Hematopoietic multipotent progenitor cell treated with erythropoietin and hydrocortisone succinate and interleukin-3 and kit ligand, for 4 days (in vitro differentiated cells): ENCODE data around the gene AMIGO3.
"Not testable (repeated sequence)": the region's sequence is repeated elsewhere in the genome, so short reads cannot be mapped to it uniquely, and the experiment has no call there.

Experiments
- DNase-seq: peaks from one replicate; pipeline ENCODE4 v3.0.0-alpha.2; 2015

The AMIGO3 gene

GRCh38 chr3:49686346-49686745 lies 33.1 kb downstream of the AMIGO3 start:
- DNase-seq, result peak; percentile 65

- not testable (repeated sequence) for DNase-seq
Observed at GRCh38 chr3:49685846-49686245, 33.6 kb downstream of the AMIGO3 start.

- DNase-seq, result not testable (repeated sequence)
Observed at GRCh38 chr3:49685103-49685502, 34.4 kb downstream of the AMIGO3 start.

- DNase-seq, result peak; percentile 30
Observed at GRCh38 chr3:49684453-49684852, 35.0 kb downstream of the AMIGO3 start.

- DNase-seq, result no peak
Observed at GRCh38 chr3:49683162-49683561, 36.3 kb downstream of the AMIGO3 start.

- DNase-seq, result no peak
Observed at GRCh38 chr3:49681543-49681942, 37.9 kb downstream of the AMIGO3 start.

- DNase-seq, result no peak
Observed at GRCh38 chr3:49681232-49681522, 38.3 kb downstream of the AMIGO3 start.

GRCh38 chr3:49680493-49681231 lies 38.8 kb downstream of the AMIGO3 start:
- no peak for DNase-seq

- DNase-seq, result no peak
Observed at GRCh38 chr3:49675912-49676311, 43.6 kb downstream of the AMIGO3 start.

- DNase-seq, result no peak
Observed at GRCh38 chr3:49674497-49674983, 44.9 kb downstream of the AMIGO3 start.

- DNase-seq, result peak; percentile 100
Observed at GRCh38 chr3:49673715-49674496, 45.6 kb downstream of the AMIGO3 start, which contains the start of gene APEH. TSS of gene APEH (plus strand) at chr3:49674351. CDS start at chr3:49674402, 51 bp downstream.

GRCh38 chr3:49673121-49673714 lies 46.3 kb downstream of the AMIGO3 start:
- DNase-seq, result peak; percentile 92

- DNase-seq, result peak; percentile 87
Observed at GRCh38 chr3:49671291-49672288, 47.9 kb downstream of the AMIGO3 start.

GRCh38 chr3:49670940-49671290 lies 48.6 kb downstream of the AMIGO3 start:
- no peak for DNase-seq

GRCh38 chr3:49669352-49669751 lies 50.1 kb downstream of the AMIGO3 start:
- no peak for DNase-seq

GRCh38 chr3:49668861-49669260 lies 50.6 kb downstream of the AMIGO3 start:
- DNase-seq, result no peak

- DNase-seq, result peak; percentile 60
Observed at GRCh38 chr3:49668414-49668797, 51.1 kb downstream of the AMIGO3 start.

GRCh38 chr3:49667701-49668413 lies 51.6 kb downstream of the AMIGO3 start:
- DNase-seq, result no peak
